Esophagus squamous epithelium (tissue), 5 donors: ENCODE results near the gene OXCT1. TPM values are rescaled to one million over a fixed set of nuclear protein-coding genes. Genes with fewer than 3 reads are reported as not detected.
A peak's percentile ranks its signal among the peaks of the same experiment; 100 is the strongest.

Experiments
- DNase-seq: peaks from one replicate; lab custom pipeline; 2025; lab: John Stamatoyannopoulos, UW
- H3K27ac ChIP-seq, 4 donors: fragments of 200-600 bp; sonication (generic); one replicate each; pipeline ENCODE4 v1.5.1; 2016 to 2019; ENCODE audit warnings: mild to moderate bottlenecking in 1 of 4
- H3K27me3 ChIP-seq, 4 donors: fragments of 200-600 bp; sonication (generic); 1 replicate in 3 of 4; 2 replicates in 1 of 4; pipeline versions ENCODE4 v1.5.1 to v1.6.0; 2017 to 2021; ENCODE audit warnings: antibody characterized with exemption in 1 of 4
- H3K36me3 ChIP-seq, 3 donors: fragments of 200-600 bp; sonication (generic); one replicate each; pipeline ENCODE4 v1.5.1; 2016 to 2019
- H3K4me1 ChIP-seq, 3 donors: fragments of 200-600 bp; sonication (generic); one replicate each; pipeline ENCODE4 v1.5.1; 2017 to 2019
- H3K4me3 ChIP-seq, 4 donors: fragments of 200-600 bp; sonication (generic); 1 replicate in 3 of 4; 2 replicates in 1 of 4; pipeline ENCODE4 v1.5.1; 2016 to 2019; ENCODE audit warnings: mild to moderate bottlenecking in 2 of 4, moderate library complexity in 1 of 4
- H3K9me3 ChIP-seq, 3 donors: fragments of 200-600 bp; sonication (generic); one replicate each; pipeline ENCODE4 v1.5.1; 2016 to 2019
- CTCF ChIP-seq, 6 experiments: fragments of 450-650 bp in 4 of 6; fragments of 200-600 bp in 2 of 6; sonication (generic) in 2 of 6; IDR thresholded peaks; one replicate each; pipeline ENCODE4 v1.5.1; 2016 to 2019; ENCODE audit warnings: antibody characterized with exemption in 6 of 6, mild to moderate bottlenecking in 4 of 6, moderate library complexity in 4 of 6
- POLR2A ChIP-seq, 4 donors: fragments of 450-650 bp; IDR thresholded peaks; one replicate each; pipeline ENCODE4 v1.6.1; 2017; ENCODE audit warnings: antibody characterized with exemption in 4 of 4, mild to moderate bottlenecking in 4 of 4, moderate library complexity in 3 of 4
- WGBS, 2 donors: methylation state at CpG; one replicate each; pipeline ENCODE4 v1.1.5; 2018; 5-methylcytosine and 5-hydroxymethylcytosine counted together
- intact Hi-C: fragments of 100-400 bp; cut with DNase I; formaldehyde crosslinking; loops from one replicate; pipeline ENCODE4 v1.15.0; 2022
- total RNA-seq, 4 donors: library from RNA; depleted of rRNA; stranded (reverse); fragments of >200 nt; gene quantifications; one replicate each; pipeline ENCODE4 v1.1.0, GENCODE V29; 2016
- donor health status: DM: yes; HTN: yes; CAD: no.

OXCT1 gene
- total RNA-seq, 4 donors from 2014 or later: 20.3 to 27.3 (median 23.4) TPM

- H3K4me1 ChIP-seq: peaks cover 0 to 32% (median 12%) of the 10 kb centered on the region in 3 donors
- peak within 1 kb of the TSS; percentile 94 to 97 (median 96) for H3K27ac ChIP-seq
- peak; percentile 95 for DNase-seq
- TF ChIP-seq CTCF (IDR thresholded peaks at IDR 0.05): peak in 1 of 6 experiments; percentile 30
- peak in 3 of 4 donors; percentile 77 to 85 (median 79) for TF ChIP-seq POLR2A (IDR thresholded peaks at IDR 0.05)
- no peaks in the 10 kb centered on the region for H3K9me3 ChIP-seq
- H3K36me3 ChIP-seq: peaks cover 0 to 17% (median 14%) of the 10 kb centered on the region in 3 donors
- H3K4me3 ChIP-seq: peak within 1 kb of the TSS; percentile 79 to 97 (median 88)
- intact Hi-C loops: no loop called here
- H3K27me3 ChIP-seq: peaks cover 0 to 9% (median 0%) of the 10 kb centered on the region in 4 donors
- 0 to 1% methylated on average over 21 to 46 of the region's 55 CpGs for WGBS, 2 donors
These were observed 33.9 kb upstream of the OXCT1 start, which contains the start of gene RIMOC1 for GRCh38 chr5:41903892-41904799. Gene RIMOC1 (plus strand): TSS chr5:41904344. CDS start chr5:41904368, 24 bp downstream.

GRCh38 chr5:41903382-41903891 is 33.2 kb upstream of the OXCT1 start:
- Histone ChIP-seq H3K36me3 (peaks cover 0 to 10% (median 7%) of the 10 kb centered on the region in 3 donors), H3K27ac (peak overlapping the region; percentile 94 to 97 (median 96)), H3K4me1 (peaks cover 0 to 32% (median 12%) of the 10 kb centered on the region in 3 donors), H3K9me3 (no peaks in the 10 kb centered on the region), H3K27me3 (peaks cover 0 to 9% (median 0%) of the 10 kb centered on the region in 4 donors), H3K4me3 (peak overlapping the region; percentile 79 to 97 (median 88))
- intact Hi-C loops: no loop called here
- 40 to 43% methylated on average over 8 of the region's 8 CpGs for WGBS, 2 donors
- no peak for DNase-seq
- TF ChIP-seq CTCF (IDR thresholded peaks at IDR 0.05): no peak
- no peak for TF ChIP-seq POLR2A (IDR thresholded peaks at IDR 0.05)

GRCh38 chr5:41896230-41896629 is 26.0 kb upstream of the OXCT1 start:
- Histone ChIP-seq H3K27me3 (peaks cover 0 to 53% (median 0%) of the 10 kb centered on the region in 4 donors), H3K36me3 (no peaks in the 10 kb centered on the region), H3K4me3 (no peak overlapping the region), H3K9me3 (no peaks in the 10 kb centered on the region), H3K4me1 (no peaks in the 10 kb centered on the region), H3K27ac (no peak overlapping the region)
- TF ChIP-seq CTCF (IDR thresholded peaks at IDR 0.05): no peak
- TF ChIP-seq POLR2A (IDR thresholded peaks at IDR 0.05): no peak
- DNase-seq: no peak
- intact Hi-C loops: no loop called here
- WGBS, 2 donors: 10 to 13% methylated on average over 2 of the region's 2 CpGs

- H3K4me3 ChIP-seq: no peak overlapping the region
- TF ChIP-seq POLR2A (IDR thresholded peaks at IDR 0.05) (no peak), CTCF (IDR thresholded peaks at IDR 0.05) (no peak)
- H3K36me3 ChIP-seq: no peaks in the 10 kb centered on the region
- no peak overlapping the region for H3K27ac ChIP-seq
- no peak for DNase-seq
- intact Hi-C loops: no loop called here
- H3K9me3 ChIP-seq: no peaks in the 10 kb centered on the region
- WGBS, 2 donors: 77 to 80% methylated on average over 3 of the region's 3 CpGs
- peaks cover 0 to 50% (median 0%) of the 10 kb centered on the region in 4 donors for H3K27me3 ChIP-seq
- H3K4me1 ChIP-seq: no peaks in the 10 kb centered on the region
These were observed 23.0 kb upstream of the OXCT1 start for GRCh38 chr5:41893074-41893851.
